IMR-90 (cell line): ENCODE data around the gene TTC23. TPM values are rescaled to one million over a fixed set of nuclear protein-coding genes. Genes with fewer than 3 reads are reported as not detected.

Source experiments
- ATAC-seq: fragments of 200-7000 bp; cut with Tn5 transposase; 2 replicates; pipeline ENCODE4 v1.9.1; 2020; ENCODE audit warnings: low read depth, mild to moderate bottlenecking, moderate library complexity
- BruUV-seq: library from RNA; stranded (reverse); fragments of 400-500 nt; replicated peaks from 2 replicates; lab custom pipeline; 2021; lab: Mats Ljungman, UMichigan
- CTCF ChIA-PET: fragments of 300-600 bp; formaldehyde crosslinking; extraction: SDS; loops from one replicate; lab custom pipeline; 2021; ENCODE audit warnings: antibody characterized with exemption; lab: Yijun Ruan, JAX
- POLR2A ChIA-PET: fragments of 300-600 bp; sonication (Branson Sonifier 250); formaldehyde crosslinking; loops from one replicate; lab custom pipeline; 2022; ENCODE audit warnings: antibody characterized with exemption; ENCODE audit not compliant: unreplicated experiment; lab: Charles Lee
- DNase-seq: peaks from one replicate; pipeline ENCODE4 v3.0.0; 2013
- H2AFZ ChIP-seq: replicated peaks from 2 replicates; pipeline ENCODE3; 2013; ENCODE audit warnings: low read length, mild to moderate bottlenecking; ENCODE audit not compliant: poor library complexity
- H2AK5ac ChIP-seq: 2 replicates; pipeline ENCODE4 v1.6.1; 2013; ENCODE audit warnings: low read depth, low read length, inconsistent platforms
- H2AK9ac ChIP-seq: replicated peaks from 2 replicates; pipeline ENCODE3; 2013; ENCODE audit warnings: mild to moderate bottlenecking, low read depth, low read length, moderate library complexity; ENCODE audit not compliant: poor library complexity
- H2BK120ac ChIP-seq: 2 replicates; pipeline ENCODE4 v1.6.1; 2013; ENCODE audit warnings: low read depth, low read length, inconsistent platforms
- H2BK15ac ChIP-seq: 3 replicates; pipeline ENCODE4 v1.6.1; 2013; ENCODE audit warnings: low read depth, low read length, inconsistent platforms
- H2BK20ac ChIP-seq: 2 replicates; pipeline ENCODE4 v1.6.1; 2013; ENCODE audit warnings: low read depth, mild to moderate bottlenecking, inconsistent platforms, low read length, moderate library complexity
- H2BK5ac ChIP-seq: 2 replicates; pipeline ENCODE4 v1.6.1; 2013; ENCODE audit warnings: mild to moderate bottlenecking, low read depth, low read length, inconsistent platforms; ENCODE audit not compliant: poor library complexity, severe bottlenecking
- H3K14ac ChIP-seq: replicated peaks from 2 replicates; pipeline ENCODE4 v1.6.1; 2013; ENCODE audit warnings: low read depth, low read length, inconsistent platforms
- H3K18ac ChIP-seq: 2 replicates; pipeline ENCODE4 v1.6.1; 2013; ENCODE audit warnings: low read depth, low read length, control low read depth
- H3K23ac ChIP-seq: 2 replicates; pipeline ENCODE4 v1.6.1; 2013; ENCODE audit warnings: low read depth, low read length, inconsistent platforms
- H3K27ac ChIP-seq: 2 replicates; pipeline ENCODE4 v1.5.1; 2013; ENCODE audit warnings: mild to moderate bottlenecking, control low read depth, low read length; ENCODE audit not compliant: insufficient read depth
- H3K27me3 ChIP-seq: 2 replicates; pipeline ENCODE4 v1.6.1; 2013; ENCODE audit warnings: low read length; ENCODE audit not compliant: control insufficient read depth, insufficient read depth
- H3K36me3 ChIP-seq: 2 replicates; pipeline ENCODE4 v1.6.1; 2013; ENCODE audit warnings: low read length, mixed read lengths; ENCODE audit not compliant: control insufficient read depth, insufficient read depth
- H3K4ac ChIP-seq: 2 replicates; pipeline ENCODE4 v1.6.1; 2013; ENCODE audit warnings: low read depth, low read length, inconsistent platforms
- H3K4me1 ChIP-seq: 2 replicates; pipeline ENCODE4 v1.6.1; 2013; ENCODE audit warnings: low read length, mixed read lengths; ENCODE audit not compliant: control insufficient read depth, insufficient read depth
- H3K4me2 ChIP-seq: 2 replicates; pipeline ENCODE4 v1.6.1; 2013; ENCODE audit warnings: low read depth, mild to moderate bottlenecking, control low read depth, low read length, moderate library complexity
- H3K4me3 ChIP-seq: 2 replicates; pipeline ENCODE4 v1.5.1; 2013; ENCODE audit warnings: low read depth, mild to moderate bottlenecking, control low read depth, low read length, moderate library complexity; ENCODE audit not compliant: insufficient read depth
- H3K56ac ChIP-seq: 2 replicates; pipeline ENCODE4 v1.6.1; 2013; ENCODE audit warnings: low read length, inconsistent platforms; ENCODE audit not compliant: insufficient read depth; ENCODE audit errors: extremely low read depth
- H3K79me1 ChIP-seq, 2 experiments: 2 replicates each; pipeline ENCODE4 v1.6.1; 2013; ENCODE audit warnings: low read length in 2 of 2, inconsistent platforms in 1 of 2, low read depth in 1 of 2
- H3K9ac ChIP-seq: 2 replicates; pipeline ENCODE4 v1.6.1; 2013; ENCODE audit warnings: low read depth, low read length, control low read depth
- H3K9me1 ChIP-seq: 2 replicates; pipeline ENCODE4 v1.6.1; 2013; ENCODE audit warnings: low read length, inconsistent platforms; ENCODE audit not compliant: insufficient read depth
- H3K9me3 ChIP-seq: 2 replicates; pipeline ENCODE4 v1.6.1; 2013; ENCODE audit warnings: low read length; ENCODE audit not compliant: control insufficient read depth, insufficient read depth
- H4K20me1 ChIP-seq: 2 replicates; pipeline ENCODE4 v1.6.1; 2013; ENCODE audit warnings: low read length, inconsistent platforms; ENCODE audit not compliant: insufficient read depth
- H4K5ac ChIP-seq: 2 replicates; pipeline ENCODE4 v1.6.1; 2013; ENCODE audit warnings: mild to moderate bottlenecking, low read depth, low read length, control low read depth
- H4K8ac ChIP-seq, 2 experiments: 2 replicates each; pipeline ENCODE4 v1.6.1; 2013; ENCODE audit warnings: low read depth in 2 of 2, low read length in 2 of 2, control low read depth in 1 of 2, inconsistent platforms in 1 of 2
- H4K91ac ChIP-seq: 2 replicates; pipeline ENCODE4 v1.6.1; 2013; ENCODE audit warnings: low read depth, low read length, inconsistent platforms; ENCODE audit not compliant: insufficient read depth
- BHLHE40 ChIP-seq: fragments of 150-350 bp; IDR thresholded peaks from 2 replicates; pipeline ENCODE4 v1.6.1; 2016; ENCODE audit warnings: mild to moderate bottlenecking, low read depth, low read length
- CHD1 ChIP-seq: IDR thresholded peaks from 2 replicates; pipeline ENCODE4 v1.6.1; 2012; ENCODE audit warnings: low read depth, low read length, improper control_type of control experiment
- MAFK ChIP-seq: IDR thresholded peaks from 2 replicates; pipeline ENCODE4 v1.6.1; 2012; ENCODE audit warnings: low read depth, low read length, improper control_type of control experiment
- MAZ ChIP-seq: IDR thresholded peaks from 2 replicates; pipeline ENCODE4 v1.6.1; 2012; ENCODE audit warnings: low read depth, mild to moderate bottlenecking, low read length, improper control_type of control experiment, moderate library complexity, borderline replicate concordance
- MXI1 ChIP-seq: IDR thresholded peaks from 2 replicates; pipeline ENCODE4 v1.6.1; 2012; ENCODE audit warnings: low read depth, mild to moderate bottlenecking, low read length, moderate library complexity, borderline replicate concordance
- SMC3 ChIP-seq: fragments of 150-350 bp; IDR thresholded peaks from 2 replicates; pipeline ENCODE4 v1.6.1; 2016; ENCODE audit warnings: low read depth, mild to moderate bottlenecking, antibody characterized with exemption, low read length, moderate library complexity
- WGBS, 2 experiments: methylation state at CpG; one replicate each; pipeline versions ENCODE4 v1.1.5 to v1.1.7; 2013; ENCODE audit warnings: missing lambda C conversion rate in 2 of 2; ENCODE audit not compliant: insufficient read length in 1 of 2; ENCODE audit errors: extremely low coverage in 2 of 2; 5-methylcytosine and 5-hydroxymethylcytosine counted together
- dilution Hi-C: fragments of 300-500 bp; cut with HindIII; formaldehyde crosslinking; loops from one replicate; pipeline ENCODE4 v1.14.3; 2018; ENCODE audit warnings: low sequenced_read_pairs; ENCODE audit not compliant: unreplicated experiment
- in situ Hi-C: fragments of 300-500 bp; cut with MboI; formaldehyde crosslinking; loops from 3 replicates; pipeline ENCODE4 v1.14.3; 2019; ENCODE audit warnings: low sequenced_read_pairs, inconsistent platforms, mixed read lengths
- intact Hi-C: fragments of 100-400 bp; cut with micrococcal nuclease; formaldehyde crosslinking; loops from 2 replicates; pipeline ENCODE4 v1.10.0; 2022
- polyA plus RNA-seq, 3 experiments: library from polyadenylated mRNA; depleted of rRNA; stranded (reverse); fragments of >200 nt; gene quantifications; 2 replicates each; pipeline ENCODE4 v1.2.3, GENCODE V29; 2012; ENCODE audit warnings: low replicate concordance in 1 of 3
- total RNA-seq: library from RNA; depleted of rRNA; stranded (reverse); fragments of >200 nt; gene quantifications from 2 replicates; pipeline ENCODE4 v1.2.3, GENCODE V29; 2012

The TTC23 gene
- total and polyA plus RNA-seq, 2 of the 4 experiments (the other 2 are of a cell fraction): 7.8 to 29.8 TPM

DNA sequence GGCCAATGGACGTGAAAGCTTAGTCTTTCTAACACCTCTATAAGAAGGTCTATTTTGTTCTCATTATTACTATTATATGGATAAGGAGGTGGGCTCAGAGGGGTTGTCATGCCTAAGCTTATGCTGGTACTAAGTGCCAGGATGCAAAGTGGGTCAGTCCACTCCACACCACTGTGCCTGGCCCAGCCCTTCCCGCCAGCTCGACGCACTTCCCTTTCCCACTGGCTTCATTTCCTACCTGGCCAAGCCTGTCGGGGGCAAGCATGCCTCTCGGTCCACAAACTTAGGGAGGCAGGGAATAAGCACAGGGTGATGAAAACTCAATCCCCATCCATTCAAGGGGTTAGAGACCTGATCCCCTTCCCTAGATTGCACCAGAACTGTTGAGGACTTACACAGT, 150.4 kb downstream of the TTC23 start:
- BruUV-seq: no TSS peak
- H2BK5ac ChIP-seq: no peak overlapping the region
- ATAC-seq (no peak), DNase-seq (no peak)
- no peak overlapping the region for H3K23ac ChIP-seq
- intact Hi-C loops (no loop called here), in situ Hi-C loops (loop anchor here (5.0 kb wide), 1 partner anchor 113 kb away; no protein-coding TSS in a partner anchor), dilution Hi-C loops (no loop called here)
- peaks cover 6% of the 10 kb centered on the region; the same call in 1 of the 2 replicates for H3K9me1 ChIP-seq
- H4K20me1 ChIP-seq: no peaks in the 10 kb centered on the region
- ChIA-PET CTCF (no interaction called here), POLR2A (no interaction called here)
- no peak overlapping the region for H3K56ac ChIP-seq
- H3K4me2 ChIP-seq: no peak overlapping the region
- H3K27me3 ChIP-seq: peaks cover 18% of the 10 kb centered on the region
- no peak overlapping the region for H3K14ac ChIP-seq
- H3K9ac ChIP-seq: no peak overlapping the region
- H3K36me3 ChIP-seq: no peaks in the 10 kb centered on the region
- H3K27ac ChIP-seq: no peak overlapping the region
- H4K5ac ChIP-seq: no peak overlapping the region
- H2BK20ac ChIP-seq: no peak overlapping the region
- no peak overlapping the region for H2BK120ac ChIP-seq
- TF ChIP-seq SMC3 (no peak), MXI1 (no peak), CHD1 (no peak), MAFK (no peak), BHLHE40 (no peak), MAZ (no peak)
- no peak overlapping the region for H3K4ac ChIP-seq
- peaks cover 1% of the 10 kb centered on the region; the same call in 1 of the 2 replicates for H3K4me1 ChIP-seq
- H3K79me1 ChIP-seq: no peaks in the 10 kb centered on the region
- no peak overlapping the region for H2AFZ ChIP-seq
- no peak overlapping the region for H2AK9ac ChIP-seq
- no CpG with 5 or more reads among the region's 6 CpGs for WGBS, 2 experiments
- H4K8ac ChIP-seq: no peak overlapping the region
- no peak overlapping the region for H2AK5ac ChIP-seq
- H3K4me3 ChIP-seq: no peak overlapping the region
- H4K91ac ChIP-seq: no peak overlapping the region
- H3K18ac ChIP-seq: no peak overlapping the region
- H3K9me3 ChIP-seq: no peaks in the 10 kb centered on the region
- no peak overlapping the region for H2BK15ac ChIP-seq
